Hepatocyte (in vitro differentiated cells): ENCODE data around the gene ABI3BP.

Experiments
- EZH2 ChIP-seq: fragments of 200-600 bp; sonication (generic); IDR thresholded peaks from 2 replicates; pipeline ENCODE4 v1.6.1; 2016; ENCODE audit warnings: antibody characterized with exemption, mild to moderate bottlenecking, borderline replicate concordance
- TF ChIP-seq, protein P1 (sequence below): fragments of 200-600 bp; sonication (generic); IDR thresholded peaks from 2 replicates; pipeline ENCODE4 v1.5.1; 2016; ENCODE audit warnings: antibody characterized with exemption, mild to moderate bottlenecking; ENCODE audit not compliant: poor library complexity

DNA sequence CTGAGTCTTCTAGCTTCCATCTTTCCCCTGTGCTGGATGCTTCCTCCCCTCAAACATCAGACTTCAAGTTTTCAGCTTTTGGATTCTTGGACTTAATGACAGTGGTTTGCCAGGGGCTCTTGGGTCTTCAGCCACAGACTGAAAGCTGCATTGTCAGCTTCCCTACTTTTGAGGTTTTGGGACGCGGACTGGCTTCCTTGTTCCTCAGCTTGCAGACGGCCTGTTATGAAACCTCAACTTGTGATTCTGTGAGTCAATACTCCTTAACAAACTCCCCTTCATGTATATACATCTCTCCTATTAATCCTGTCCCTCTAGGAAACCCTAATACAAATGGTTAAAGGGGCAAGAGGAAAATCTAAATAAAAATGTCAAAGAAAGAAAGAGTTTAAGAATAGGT lies 100.1 kb downstream of the ABI3BP start:
- no peak for TF ChIP-seq EZH2
- TF ChIP-seq, protein P1, sequence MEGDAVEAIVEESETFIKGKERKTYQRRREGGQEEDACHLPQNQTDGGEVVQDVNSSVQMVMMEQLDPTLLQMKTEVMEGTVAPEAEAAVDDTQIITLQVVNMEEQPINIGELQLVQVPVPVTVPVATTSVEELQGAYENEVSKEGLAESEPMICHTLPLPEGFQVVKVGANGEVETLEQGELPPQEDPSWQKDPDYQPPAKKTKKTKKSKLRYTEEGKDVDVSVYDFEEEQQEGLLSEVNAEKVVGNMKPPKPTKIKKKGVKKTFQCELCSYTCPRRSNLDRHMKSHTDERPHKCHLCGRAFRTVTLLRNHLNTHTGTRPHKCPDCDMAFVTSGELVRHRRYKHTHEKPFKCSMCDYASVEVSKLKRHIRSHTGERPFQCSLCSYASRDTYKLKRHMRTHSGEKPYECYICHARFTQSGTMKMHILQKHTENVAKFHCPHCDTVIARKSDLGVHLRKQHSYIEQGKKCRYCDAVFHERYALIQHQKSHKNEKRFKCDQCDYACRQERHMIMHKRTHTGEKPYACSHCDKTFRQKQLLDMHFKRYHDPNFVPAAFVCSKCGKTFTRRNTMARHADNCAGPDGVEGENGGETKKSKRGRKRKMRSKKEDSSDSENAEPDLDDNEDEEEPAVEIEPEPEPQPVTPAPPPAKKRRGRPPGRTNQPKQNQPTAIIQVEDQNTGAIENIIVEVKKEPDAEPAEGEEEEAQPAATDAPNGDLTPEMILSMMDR, result no peak
